NOMO-1 (cell line): ENCODE measurements around the gene RASL12.

Source experiments
- DNase-seq, 2 experiments: peaks; one replicate each; lab custom pipeline; 2025; ENCODE audit not compliant: unreplicated experiment in 2 of 2; lab: John Stamatoyannopoulos, UW

RASL12 gene

DNA sequence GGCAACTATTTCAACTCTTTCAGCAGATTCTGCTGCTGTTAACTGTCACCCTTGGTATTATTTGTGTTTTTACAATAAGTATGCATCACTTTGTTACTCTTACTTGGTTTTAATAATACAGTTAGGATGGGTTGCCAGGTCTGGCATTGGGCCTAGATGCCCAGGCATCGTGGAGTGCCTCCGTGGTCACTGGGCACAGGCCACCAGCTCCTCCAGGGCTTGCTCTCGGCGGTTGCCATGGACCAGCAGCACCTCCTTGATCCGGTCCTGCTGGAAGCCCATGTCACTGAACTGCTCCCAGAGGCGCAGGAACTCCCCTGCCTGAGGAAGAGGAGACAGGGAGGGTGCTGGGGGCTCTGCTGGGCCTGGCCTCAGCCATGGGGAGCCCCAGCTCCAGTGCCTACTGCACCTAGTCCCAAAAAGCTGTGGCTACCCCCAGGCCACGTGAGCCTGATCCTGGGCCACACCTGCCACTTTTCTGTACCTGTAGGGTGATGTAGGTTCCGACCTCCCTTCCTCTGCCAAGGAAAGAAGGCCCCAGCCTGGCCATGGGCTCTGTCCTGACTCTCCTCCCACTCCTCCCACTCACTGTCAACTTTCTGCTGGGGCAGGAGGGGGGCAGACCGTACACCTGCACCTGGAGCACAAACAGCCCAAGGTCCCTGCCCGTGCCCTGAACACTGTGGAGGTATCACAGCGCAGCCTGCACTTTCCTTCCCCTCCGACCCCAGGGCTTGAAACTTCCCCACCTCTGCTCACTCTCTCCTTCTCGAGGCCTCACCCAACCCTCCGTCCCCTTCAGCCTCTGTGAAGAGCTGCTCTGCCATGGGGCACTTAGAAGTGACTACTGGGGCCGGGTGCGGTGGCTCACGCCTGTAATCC is 25.4 kb upstream of the RASL12 start:
- DNase-seq = no peak

DNA sequence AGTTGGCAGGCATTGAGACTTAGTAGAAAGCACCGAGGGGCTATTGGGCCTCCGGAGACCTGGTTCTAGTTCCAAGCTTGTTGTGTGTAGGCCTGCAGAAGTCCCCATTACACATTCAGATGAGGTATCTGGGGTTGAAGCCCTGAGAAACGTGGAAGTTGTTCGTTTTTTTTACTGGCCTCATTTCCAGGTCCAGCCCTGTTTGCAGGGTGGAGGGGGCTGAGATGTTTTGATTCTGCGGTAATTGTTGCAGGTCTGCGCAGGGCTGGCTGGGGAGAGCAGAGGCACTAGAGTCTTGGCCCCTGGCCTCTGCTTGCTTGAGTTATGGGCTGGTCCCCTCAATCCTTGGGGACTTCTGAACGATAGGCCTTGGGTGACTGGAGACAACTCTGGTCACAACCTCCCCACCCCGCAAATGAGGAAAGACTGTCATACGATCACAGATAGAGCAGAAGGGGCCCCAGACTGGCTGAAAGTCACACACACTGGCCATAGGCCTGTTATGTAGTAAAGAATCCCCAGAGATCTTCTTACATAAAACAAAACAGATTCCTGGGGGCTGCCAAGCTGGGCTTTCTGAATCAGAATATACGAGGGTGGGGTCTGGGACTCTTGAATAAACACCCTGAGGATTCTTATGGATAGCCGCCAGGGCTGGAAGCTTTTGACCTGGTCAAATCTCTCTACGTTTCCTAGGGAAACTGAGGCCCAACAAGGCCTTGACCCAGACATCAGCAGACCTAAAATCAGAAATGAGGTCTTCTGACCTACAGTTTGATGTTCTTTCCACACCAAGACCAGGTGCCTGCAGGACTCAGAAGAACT is 24.4 kb upstream of the RASL12 start:
- no peak for DNase-seq

DNA sequence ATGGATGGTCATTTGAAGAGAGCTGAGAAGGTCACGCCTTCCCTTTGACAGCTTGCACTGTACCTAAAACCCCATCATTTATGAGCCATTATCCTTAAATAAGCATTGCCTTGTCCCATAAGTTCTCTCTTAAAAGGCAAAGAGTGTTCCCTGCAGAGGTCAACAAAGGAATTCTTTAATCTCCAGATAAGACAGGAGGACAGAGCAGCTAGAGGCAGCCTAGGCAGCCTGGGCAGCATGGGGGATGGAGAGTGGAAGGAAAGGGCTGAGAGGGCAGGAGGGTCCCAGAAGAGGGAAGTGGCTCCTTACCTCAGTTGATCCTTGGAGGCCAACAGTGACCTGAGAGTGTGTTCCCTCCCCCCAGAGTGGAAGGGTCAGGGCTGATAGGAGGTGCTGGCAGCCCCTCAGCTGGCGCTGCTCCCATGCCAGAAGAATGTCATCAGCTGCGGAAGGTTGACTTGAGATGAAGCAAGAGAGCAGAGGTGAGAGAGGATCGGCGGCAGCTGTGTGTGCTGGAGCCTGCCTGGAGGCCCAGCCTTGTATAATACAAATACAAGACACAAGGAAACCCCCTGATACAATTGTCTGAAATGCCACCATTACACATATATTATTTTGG is 21.5 kb upstream of the RASL12 start:
- DNase-seq = no peak

DNA sequence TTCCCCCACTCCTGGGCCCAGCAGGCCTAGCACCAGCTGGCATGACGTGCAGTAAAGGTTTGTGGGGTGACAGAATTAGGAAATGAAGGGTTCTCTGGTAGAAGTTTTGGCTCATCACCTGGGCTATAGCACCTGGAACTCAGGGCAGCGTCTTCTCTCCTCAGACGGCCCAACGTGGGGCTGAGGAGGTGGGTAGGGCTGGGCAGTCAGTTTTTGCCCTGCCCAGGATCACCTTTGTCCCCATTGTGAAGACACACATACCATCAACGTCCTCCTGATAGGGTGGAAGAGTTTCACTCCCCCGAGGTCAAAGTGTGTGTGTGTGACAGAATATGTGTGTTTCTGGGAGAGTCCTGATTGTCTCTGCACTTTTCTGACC is 20.8 kb upstream of the RASL12 start:
- no peak for DNase-seq

DNA sequence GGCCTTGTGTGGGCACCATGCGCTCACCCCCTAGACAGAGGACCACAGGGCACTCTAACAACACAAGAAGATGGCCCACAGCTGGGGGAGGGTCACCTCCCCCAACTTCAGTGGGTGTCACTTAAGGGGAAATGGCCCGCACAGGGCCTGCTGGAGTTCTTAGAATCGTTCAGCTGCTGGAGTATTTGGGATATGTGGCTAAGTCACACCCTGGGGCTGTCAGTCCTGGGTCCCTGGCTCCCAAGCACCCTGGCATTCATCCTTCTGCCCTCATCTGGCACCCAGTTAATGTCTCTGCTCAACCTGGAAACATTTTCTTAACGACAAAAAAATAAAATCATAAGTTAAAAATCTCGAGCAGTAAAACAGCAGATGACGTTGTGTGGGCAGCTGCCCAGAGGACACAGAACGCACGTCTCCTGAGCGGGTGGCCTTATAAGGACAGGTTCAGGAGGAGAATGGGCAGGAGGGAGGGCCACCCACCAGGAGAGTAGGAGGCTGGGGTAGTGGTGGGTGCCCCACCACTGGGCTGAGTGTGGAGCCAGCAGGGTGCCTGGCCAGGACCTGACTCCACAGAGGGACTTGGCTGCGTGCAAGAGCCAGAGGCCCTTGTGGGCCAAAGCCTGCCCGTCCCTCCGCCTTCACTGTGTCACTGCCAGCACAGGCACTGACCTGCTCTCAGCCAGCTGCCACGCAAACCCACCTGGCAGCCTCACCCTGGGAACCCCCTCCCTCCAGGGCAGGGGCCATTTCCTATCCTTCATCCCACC is 20.3 kb upstream of the RASL12 start:
- DNase-seq = no peak

DNA sequence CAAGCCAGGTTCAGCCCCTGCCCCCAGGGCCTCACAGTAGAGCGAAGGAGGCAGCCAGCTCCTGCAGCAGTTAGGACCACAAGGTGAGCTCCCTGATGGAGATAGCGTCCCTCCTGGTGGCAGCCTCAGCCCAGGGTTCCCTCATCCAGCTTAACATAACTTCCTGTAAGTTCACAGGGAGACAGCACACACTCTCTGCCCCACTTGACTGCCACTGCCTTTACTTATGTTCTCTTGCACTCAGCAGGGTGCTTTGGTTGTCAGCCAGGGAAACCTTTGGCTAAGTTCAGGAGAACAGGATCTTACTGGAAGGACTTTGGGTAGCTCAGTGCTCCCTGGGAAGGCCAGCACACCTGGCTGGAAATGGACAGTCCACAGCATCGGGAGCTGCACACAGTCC is 19.6 kb upstream of the RASL12 start:
- no peak for DNase-seq

DNA sequence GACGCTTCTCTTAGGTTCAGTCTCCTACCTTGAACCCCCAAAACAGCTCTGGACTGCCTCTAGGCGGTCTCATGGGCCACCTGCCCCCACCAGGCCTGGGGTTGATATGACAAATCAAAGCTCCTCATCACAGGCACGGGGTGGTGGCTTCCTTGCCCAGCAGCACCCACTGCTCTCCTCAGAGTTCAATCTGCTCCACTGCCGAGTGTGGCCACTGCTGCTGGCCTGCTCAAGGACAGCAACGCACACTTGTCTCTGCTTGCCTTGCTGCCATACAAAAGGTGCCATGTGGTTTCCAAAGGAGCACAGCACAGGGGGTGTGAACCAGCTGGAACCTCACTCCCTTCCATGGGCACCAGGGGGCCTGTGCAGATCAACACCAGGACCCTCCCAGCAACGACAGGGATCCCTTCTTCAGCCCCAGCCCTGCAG is 18.9 kb upstream of the RASL12 start:
- no peak for DNase-seq

DNA sequence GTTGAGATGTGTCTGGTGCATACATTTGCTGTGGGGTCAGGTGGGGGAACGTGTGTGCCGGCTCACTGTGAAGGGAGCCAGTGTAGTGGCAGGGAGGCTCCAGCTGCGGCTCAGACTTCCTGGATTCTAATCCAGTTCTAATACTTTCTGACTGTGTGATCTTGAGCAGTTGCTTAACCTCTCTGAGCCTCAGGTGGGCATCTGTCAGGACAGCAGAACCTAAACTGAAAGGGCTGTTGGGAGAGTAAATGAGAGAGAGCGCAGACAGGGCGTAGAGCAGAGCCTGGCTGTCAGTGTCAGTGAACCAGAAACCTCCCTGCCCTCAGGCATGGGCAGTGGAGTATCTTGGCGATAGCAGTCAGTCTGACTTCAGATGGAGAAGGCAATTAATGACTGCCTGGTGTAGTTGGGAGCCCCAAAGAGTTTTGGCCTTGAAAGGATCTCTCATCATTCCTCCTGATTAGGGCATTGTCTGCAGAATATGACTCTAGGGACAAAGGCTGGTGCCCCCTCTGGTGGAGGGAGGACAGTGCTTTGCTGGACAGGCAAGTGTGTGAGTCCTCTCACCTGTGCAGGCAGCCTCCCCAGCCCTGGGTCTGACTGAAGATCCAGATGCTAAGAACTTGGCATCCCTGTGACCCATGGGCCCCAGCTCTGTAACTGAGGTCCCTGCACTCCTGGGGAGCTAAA is 18.3 kb upstream of the RASL12 start:
- DNase-seq = no peak

DNA sequence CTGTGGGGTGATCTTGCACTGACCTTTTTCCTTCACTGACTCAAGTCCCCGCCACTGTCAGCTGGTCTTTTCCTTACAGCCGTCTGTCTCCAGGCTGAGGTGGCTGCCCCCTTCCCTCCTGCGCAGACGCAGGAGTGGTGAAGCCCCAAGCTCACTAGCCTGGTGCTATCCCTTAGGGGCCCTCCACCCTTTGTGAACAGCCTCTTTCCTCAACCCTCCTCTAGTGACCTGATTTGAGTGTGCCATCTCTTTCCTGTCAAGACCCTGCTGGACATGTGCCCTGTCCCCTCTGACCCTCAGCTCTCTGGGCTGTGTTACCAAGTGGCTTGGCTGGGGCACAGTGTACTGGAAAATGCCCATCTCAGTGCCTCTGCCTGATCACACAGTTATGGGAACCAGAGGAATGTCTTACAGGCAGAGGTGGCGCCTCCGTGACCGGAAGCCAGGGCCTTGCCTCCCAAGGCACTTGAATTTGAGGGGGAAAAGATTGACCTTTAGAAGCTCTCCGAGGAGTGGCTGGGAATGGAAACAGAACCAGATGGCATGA is 17.5 kb upstream of the RASL12 start:
- DNase-seq = no peak

DNA sequence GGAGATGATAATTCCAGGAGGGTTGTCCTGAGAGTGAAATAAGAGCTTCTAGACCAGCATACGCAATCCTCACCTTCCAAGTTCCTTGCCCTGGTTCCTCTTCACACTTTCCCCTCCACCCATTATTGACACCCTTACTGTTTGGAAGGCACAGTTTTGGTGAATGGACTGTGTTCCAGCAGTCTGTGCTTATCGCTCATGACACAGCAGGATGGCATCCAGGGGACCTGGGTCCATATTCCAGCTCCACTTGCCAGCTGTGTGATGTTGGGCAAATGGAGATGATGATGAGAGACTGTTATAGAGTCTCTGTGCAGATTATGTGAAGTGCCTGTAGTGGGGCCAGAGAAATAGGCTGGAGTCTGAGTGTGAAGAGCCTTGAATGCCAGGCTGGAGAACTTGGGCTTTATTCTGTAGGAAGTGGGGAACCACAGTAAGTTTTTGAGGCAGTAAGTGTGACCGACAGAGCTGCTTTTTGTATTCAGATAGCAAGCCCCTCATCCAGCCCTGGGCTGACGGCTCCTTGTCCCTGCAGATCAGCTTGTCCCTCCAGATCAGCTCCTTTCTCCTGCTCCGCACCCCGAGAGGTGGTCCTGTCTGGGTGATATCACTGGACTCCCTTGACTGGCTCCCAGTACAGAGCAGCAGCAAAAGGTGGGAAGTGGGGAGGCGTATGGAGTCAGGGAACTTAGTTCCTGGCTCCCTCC is 16.9 kb upstream of the RASL12 start:
- no peak for DNase-seq

DNA sequence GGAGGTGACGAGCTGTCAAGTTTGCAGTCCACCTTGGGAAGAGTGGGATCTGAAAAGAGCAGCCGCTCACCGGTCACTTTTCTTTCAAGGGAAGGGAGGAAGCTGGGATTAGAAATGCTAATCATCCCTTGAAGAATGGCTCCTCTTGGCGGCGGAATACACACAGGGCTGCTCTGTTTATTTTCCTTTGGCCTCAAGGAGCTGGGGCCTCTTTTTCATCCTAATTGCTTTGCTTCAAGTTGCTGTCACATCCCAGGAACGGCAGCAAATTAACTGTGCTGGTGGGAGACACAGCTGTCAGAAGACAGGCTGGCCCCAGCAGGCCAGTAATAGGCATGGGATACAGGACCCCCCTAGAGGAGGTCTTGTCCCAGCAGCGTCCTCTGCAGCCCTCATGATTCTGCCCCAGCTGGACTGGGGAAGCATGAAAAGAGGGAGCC is 15.5 kb upstream of the RASL12 start:
- no peak for DNase-seq

DNA sequence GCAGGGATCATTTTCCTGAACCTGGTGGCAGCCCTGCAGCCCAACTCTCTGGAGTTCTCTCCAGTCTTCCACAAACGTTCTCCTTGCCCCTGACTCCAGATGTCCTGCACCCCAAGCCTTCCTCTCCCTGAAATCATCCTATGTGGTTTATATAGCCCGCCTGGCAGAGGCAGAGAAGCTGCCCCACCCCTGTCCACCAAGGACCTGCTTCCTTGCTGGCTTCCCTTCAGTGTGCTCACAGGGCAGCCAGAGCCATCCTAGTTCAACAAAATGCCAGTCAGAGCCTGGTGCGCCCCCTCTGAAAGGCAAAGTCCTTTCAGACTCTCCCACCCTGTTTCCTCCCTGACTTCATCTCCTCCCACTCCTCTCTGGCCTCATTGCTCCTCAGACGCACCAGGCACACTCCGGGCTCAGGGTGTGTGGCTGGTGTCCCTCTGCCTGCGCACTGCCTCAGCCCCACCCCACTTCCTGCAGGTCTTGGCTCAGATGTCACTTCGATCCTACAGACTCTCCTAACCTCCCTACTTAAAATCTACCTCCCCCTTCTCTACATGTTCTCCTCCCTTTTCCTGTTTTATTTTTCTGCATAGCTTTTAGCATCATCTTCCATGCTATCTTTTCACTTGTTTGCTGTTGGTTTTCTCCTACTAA is 14.6 kb upstream of the RASL12 start:
- DNase-seq = no peak

DNA sequence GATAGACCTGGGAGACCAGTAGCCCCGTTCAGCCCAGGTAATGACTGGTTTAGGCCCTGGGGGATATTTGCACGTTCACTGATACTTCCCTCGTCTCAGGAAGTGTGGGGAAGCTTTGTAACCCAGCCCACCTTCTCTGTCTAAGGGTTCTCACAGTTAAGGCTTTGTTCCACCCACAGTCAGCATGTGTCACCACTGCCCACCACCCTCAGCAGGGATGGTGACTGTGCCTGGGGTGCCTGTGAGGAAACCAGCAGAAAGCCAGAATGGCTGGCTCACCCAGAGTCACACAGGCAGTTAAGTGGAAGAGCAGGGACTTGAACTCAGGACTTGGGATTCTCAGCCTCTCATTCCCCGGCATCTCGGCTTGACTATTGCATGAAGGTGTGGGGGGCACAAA is 14.0 kb upstream of the RASL12 start:
- DNase-seq = no peak

DNA sequence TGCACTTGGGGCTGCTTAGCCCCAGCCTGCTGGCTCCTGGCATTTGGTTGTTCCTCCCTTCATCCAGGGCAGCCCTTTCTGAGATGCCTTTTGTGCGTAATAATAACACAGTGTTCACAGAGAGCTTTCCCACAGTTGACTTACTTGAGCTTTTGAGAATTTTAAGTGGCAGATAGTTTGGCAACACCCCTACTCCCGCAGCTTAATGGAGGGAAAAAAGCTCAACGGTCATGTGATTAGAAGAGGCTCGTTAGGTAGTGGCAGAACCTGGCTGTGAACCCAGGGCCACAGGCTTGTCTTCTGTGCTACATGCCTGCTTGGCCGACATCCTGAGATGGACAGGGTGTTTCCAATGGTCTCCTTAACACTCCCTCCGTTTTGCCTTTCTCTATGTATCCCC is 13.5 kb upstream of the RASL12 start:
- no peak for DNase-seq

DNA sequence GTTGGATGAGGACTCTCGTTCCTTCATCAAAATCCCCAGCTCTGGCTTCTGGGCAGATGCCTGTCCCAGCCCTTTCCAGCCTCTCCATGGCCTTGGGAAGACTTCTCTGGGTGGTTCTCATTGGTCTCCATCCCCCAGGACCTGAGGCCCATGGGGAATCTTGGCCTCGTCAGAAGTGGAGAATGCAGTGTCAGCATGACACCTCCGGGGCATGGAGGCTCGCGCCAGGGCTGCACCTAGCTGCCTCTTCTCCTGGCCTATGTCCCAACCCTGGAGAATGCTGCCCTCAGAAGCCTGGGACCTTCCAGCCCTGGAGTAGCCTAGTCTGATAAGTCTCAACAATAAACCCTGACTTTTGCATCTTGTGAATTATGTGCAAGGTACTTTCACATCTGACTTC is 11.8 kb upstream of the RASL12 start:
- no peak for DNase-seq

DNA sequence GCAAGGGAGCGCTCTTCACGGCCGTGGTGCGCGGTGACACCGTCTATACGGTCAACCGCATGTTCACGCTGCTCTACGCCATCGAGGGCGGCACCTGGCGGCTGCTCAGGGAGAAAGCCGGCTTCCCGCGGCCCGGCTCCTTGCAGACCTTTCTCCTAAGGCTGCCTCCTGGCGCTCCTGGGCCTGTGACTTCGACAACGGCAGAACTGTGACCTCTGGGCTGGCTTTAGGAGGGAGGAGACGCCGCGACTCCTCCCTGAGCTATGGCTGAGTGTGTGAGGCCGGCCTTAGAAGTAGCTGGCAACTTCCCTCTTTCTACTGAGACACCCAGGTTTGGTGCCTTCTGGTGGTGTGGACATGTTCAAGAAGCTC is 10.2 kb upstream of the RASL12 start:
- DNase-seq = no peak

DNA sequence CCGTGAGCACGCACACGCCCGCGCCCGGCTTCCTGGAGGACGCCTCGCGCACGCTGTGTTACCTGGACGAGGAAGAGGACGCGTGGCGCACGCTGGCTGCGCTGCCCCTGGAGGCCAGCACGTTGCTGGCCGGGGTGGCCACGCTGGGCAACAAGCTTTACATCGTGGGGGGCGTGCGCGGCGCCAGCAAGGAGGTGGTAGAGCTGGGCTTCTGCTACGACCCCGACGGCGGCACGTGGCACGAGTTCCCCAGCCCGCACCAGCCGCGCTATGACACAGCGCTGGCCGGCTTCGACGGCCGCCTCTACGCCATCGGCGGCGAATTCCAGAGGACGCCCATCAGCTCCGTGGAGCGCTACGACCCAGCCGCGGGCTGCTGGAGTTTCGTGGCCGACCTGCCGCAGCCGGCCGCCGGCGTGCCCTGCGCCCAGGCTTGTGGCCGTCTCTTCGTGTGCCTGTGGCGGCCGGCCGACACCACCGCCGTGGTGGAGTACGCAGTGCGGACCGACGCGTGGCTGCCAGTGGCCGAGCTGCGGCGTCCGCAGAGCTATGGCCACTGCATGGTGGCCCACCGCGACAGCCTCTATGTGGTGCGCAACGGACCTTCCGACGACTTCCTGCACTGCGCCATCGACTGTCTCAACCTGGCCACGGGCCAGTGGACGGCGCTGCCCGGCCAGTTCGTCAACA is 9.6 kb upstream of the RASL12 start:
- no peak for DNase-seq
